Calu3 (cell line): ENCODE results near the gene LRPPRC. TPM values are rescaled to one million over a fixed set of nuclear protein-coding genes. Genes with fewer than 3 reads are reported as not detected.
A peak's percentile ranks its signal among the peaks of the same experiment; 100 is the strongest.
"Not testable (repeated sequence)": the region's sequence is repeated elsewhere in the genome, so short reads cannot be mapped to it uniquely, and the experiment has no call there.

Source experiments
- BruUV-seq: library from RNA; stranded (reverse); fragments of 400-500 nt; replicated peaks from 2 replicates; lab custom pipeline; 2021; lab: Mats Ljungman, UMichigan
- CTCF ChIA-PET: fragments of 300-600 bp; sonication (Branson Sonifier 250); formaldehyde crosslinking; loops from one replicate; lab custom pipeline; 2022; ENCODE audit warnings: antibody characterized with exemption; lab: Charles Lee
- DNase-seq: peaks from one replicate; pipeline ENCODE4 v3.0.0; 2022
- H3K27ac Mint-ChIP-seq: one replicate; pipeline ENCODE4 v1.8.0; 2022; ENCODE audit warnings: mixed read lengths; ENCODE audit not compliant: unreplicated experiment
- H3K27me3 Mint-ChIP-seq: one replicate; pipeline ENCODE4 v1.8.0; 2022; ENCODE audit warnings: mixed read lengths; ENCODE audit not compliant: unreplicated experiment
- H3K36me3 Mint-ChIP-seq: one replicate; pipeline ENCODE4 v1.8.0; 2022; ENCODE audit warnings: mild to moderate bottlenecking, moderate library complexity, mixed read lengths; ENCODE audit not compliant: insufficient read depth, unreplicated experiment
- H3K4me1 Mint-ChIP-seq: one replicate; pipeline ENCODE4 v1.8.0; 2022; ENCODE audit warnings: mild to moderate bottlenecking, low read depth, mixed read lengths; ENCODE audit not compliant: unreplicated experiment
- H3K4me3 Mint-ChIP-seq: one replicate; pipeline ENCODE4 v1.8.0; 2022; ENCODE audit warnings: mild to moderate bottlenecking, low read depth, moderate library complexity, mixed read lengths; ENCODE audit not compliant: unreplicated experiment
- H3K9me3 Mint-ChIP-seq: one replicate; pipeline ENCODE4 v1.8.0; 2022; ENCODE audit warnings: low read depth, mixed read lengths; ENCODE audit not compliant: unreplicated experiment
- intact Hi-C: fragments of 100-400 bp; cut with micrococcal nuclease; formaldehyde crosslinking; loops from one replicate; pipeline ENCODE4 v1.10.0; 2022; ENCODE audit not compliant: unreplicated experiment
- total RNA-seq: library from RNA; stranded (reverse); gene quantifications from 2 replicates; pipeline ENCODE4 v1.2.3, GENCODE V29; 2022
- TF ChIP-seq, protein P1 (sequence below): fragments of 200-600 bp; IDR thresholded peaks from one replicate; pipeline ENCODE4 v1.8.0; 2022; ENCODE audit warnings: antibody characterized with exemption; ENCODE audit not compliant: unreplicated experiment

Gene LRPPRC
- total RNA-seq, 1 experiment from 2014 or later, result 120 TPM

DNA sequence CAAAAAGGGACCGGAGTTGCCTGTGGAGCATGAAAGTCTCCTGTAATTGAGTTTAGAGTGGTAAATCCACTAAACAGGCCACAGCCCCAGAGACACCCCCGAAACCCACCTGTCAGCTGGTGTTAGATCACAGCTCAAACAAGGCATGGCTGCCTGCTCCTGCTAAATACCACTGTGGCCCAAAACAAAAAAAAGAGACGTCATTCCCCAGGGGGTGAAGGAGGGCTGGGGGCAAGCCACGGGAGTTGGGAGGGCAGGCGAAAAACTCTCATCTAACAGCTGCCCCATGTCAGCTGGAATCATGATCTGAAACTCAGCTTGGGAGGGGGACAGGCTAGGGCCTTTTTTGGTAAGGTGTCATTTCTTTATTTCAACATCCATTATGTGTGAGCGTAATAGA is 42.5 kb upstream of the LRPPRC start:
- no peaks in the 10 kb centered on the region for H3K36me3 Mint-ChIP-seq
- CTCF ChIA-PET, result interaction anchor here (0.6 kb wide), 1 partner anchor 1488 kb away, joined by 5 read pairs; no protein-coding TSS in a partner anchor
- BruUV-seq, result no TSS peak
- no peak overlapping the region for H3K4me3 Mint-ChIP-seq
- H3K4me1 Mint-ChIP-seq, result no peaks in the 10 kb centered on the region
- TF ChIP-seq, protein P1, sequence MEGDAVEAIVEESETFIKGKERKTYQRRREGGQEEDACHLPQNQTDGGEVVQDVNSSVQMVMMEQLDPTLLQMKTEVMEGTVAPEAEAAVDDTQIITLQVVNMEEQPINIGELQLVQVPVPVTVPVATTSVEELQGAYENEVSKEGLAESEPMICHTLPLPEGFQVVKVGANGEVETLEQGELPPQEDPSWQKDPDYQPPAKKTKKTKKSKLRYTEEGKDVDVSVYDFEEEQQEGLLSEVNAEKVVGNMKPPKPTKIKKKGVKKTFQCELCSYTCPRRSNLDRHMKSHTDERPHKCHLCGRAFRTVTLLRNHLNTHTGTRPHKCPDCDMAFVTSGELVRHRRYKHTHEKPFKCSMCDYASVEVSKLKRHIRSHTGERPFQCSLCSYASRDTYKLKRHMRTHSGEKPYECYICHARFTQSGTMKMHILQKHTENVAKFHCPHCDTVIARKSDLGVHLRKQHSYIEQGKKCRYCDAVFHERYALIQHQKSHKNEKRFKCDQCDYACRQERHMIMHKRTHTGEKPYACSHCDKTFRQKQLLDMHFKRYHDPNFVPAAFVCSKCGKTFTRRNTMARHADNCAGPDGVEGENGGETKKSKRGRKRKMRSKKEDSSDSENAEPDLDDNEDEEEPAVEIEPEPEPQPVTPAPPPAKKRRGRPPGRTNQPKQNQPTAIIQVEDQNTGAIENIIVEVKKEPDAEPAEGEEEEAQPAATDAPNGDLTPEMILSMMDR, result no peak
- H3K27me3 Mint-ChIP-seq, result no peaks in the 10 kb centered on the region
- no peak for DNase-seq
- intact Hi-C loops, result no loop called here
- no peak overlapping the region for H3K27ac Mint-ChIP-seq
- no peaks in the 10 kb centered on the region for H3K9me3 Mint-ChIP-seq

GRCh38 chr2:44037221-44037620 is 41.4 kb upstream of the LRPPRC start:
- CTCF ChIA-PET, result no interaction called here
- no peak for DNase-seq
- intact Hi-C loops, result no loop called here
- TF ChIP-seq, protein P1, result no peak
- no peaks in the 10 kb centered on the region for H3K27me3 Mint-ChIP-seq
- H3K27ac Mint-ChIP-seq, result no peak overlapping the region
- no peaks in the 10 kb centered on the region for H3K9me3 Mint-ChIP-seq
- no peaks in the 10 kb centered on the region for H3K36me3 Mint-ChIP-seq
- no peak overlapping the region for H3K4me3 Mint-ChIP-seq
- H3K4me1 Mint-ChIP-seq, result no peaks in the 10 kb centered on the region
- BruUV-seq, result no TSS peak

DNA sequence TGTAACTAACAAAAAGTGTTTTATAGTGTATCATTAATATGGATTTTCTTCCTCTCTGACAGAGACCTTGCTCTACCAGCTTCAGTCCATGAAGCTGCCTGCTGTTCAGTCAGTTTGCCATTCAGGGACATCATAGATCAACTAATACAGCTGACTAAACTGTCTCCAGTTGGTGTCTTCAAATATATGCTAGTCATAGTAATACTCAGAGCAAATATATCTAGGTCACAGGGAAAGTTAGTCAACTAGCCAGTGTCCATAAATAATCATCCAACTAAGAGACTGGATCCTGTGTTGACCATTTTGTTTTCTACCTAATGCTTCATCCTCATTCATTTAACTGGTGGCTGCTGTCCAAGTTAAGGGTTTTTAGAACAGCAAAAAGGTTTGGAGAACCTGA is 38.2 kb upstream of the LRPPRC start:
- no TSS peak for BruUV-seq
- no peak for DNase-seq
- peaks cover 15% of the 10 kb centered on the region for H3K27me3 Mint-ChIP-seq
- CTCF ChIA-PET, result interaction anchor here (0.6 kb wide), 1 partner anchor 20 kb away, joined by 3 read pairs; no protein-coding TSS in a partner anchor
- H3K4me3 Mint-ChIP-seq, result no peak overlapping the region
- no peak overlapping the region for H3K27ac Mint-ChIP-seq
- H3K9me3 Mint-ChIP-seq, result no peaks in the 10 kb centered on the region
- TF ChIP-seq, protein P1, result no peak
- no peaks in the 10 kb centered on the region for H3K4me1 Mint-ChIP-seq
- intact Hi-C loops, result no loop called here
- H3K36me3 Mint-ChIP-seq, result no peaks in the 10 kb centered on the region

- H3K4me1 Mint-ChIP-seq, H3K36me3 Mint-ChIP-seq, intact Hi-C loops, H3K4me3 Mint-ChIP-seq, H3K27ac Mint-ChIP-seq, BruUV-seq, H3K9me3 Mint-ChIP-seq, DNase-seq: not testable (repeated sequence)
- CTCF ChIA-PET, result interaction anchor here (0.6 kb wide), 1 partner anchor 1899 kb away, joined by 6 read pairs; no protein-coding TSS in a partner anchor
- peaks cover 15% of the 10 kb centered on the region for H3K27me3 Mint-ChIP-seq
Observed at GRCh38 chr2:44027076-44027475, 31.3 kb upstream of the LRPPRC start.

- CTCF ChIA-PET, result no interaction called here
- no TSS peak for BruUV-seq
Observed at GRCh38 chr2:44016282-44016681, 20.5 kb upstream of the LRPPRC start.

More at GRCh38 chr2:44016282-44016681, 20.5 kb upstream of the LRPPRC start:
- H3K27ac Mint-ChIP-seq, result no peak overlapping the region
- peak; percentile 54 for DNase-seq
- TF ChIP-seq, protein P1, result no peak
- no peak overlapping the region for H3K4me3 Mint-ChIP-seq
- no peaks in the 10 kb centered on the region for H3K4me1 Mint-ChIP-seq
- no peaks in the 10 kb centered on the region for H3K36me3 Mint-ChIP-seq
- intact Hi-C loops, result no loop called here
- H3K27me3 Mint-ChIP-seq, result peaks cover 30% of the 10 kb centered on the region
- no peaks in the 10 kb centered on the region for H3K9me3 Mint-ChIP-seq
